ENCODE results near the gene NOMO2. TPM values are rescaled to one million over a fixed set of nuclear protein-coding genes. Genes with fewer than 3 reads are reported as not detected.
A peak's percentile ranks its signal among the peaks of the same experiment; 100 is the strongest.
"Not testable (repeated sequence)": the region's sequence is repeated elsewhere in the genome, so short reads cannot be mapped to it uniquely, and the experiment has no call there.

The NOMO2 gene
- total RNA-seq, 4 donors from 2014 or later = 49.1 to 80.9 (median 61.2) TPM

DNA sequence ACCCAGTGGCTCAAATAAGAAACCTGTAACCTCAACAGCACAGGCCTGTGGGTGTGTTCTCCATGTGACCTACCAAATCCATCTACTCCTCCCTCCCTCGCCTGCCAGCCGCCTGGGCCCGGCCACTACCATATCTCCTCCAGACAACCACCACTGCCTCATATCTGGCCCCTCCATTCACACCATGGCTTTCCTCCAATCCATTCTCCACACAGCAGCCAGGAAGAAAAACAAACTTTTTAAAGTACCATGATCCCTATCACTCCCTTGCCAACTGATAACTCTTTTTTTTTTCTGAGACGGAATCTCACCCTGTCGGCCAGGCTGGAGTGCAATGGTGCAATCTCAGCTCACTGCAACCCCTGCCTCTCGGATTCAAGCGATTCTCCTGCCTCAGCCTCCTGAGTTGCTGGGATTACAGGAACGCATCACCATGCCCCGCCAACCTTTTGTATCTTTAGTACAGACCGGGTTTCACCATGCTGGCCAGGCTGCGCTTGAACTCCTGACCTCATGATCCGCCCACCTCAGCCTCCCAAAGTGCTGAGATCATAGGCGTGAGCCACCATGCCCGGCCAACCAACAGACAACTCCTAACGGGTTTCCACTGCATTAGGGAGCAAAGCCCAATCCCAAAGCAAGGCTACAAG, 26.3 kb downstream of the NOMO2 start:
- ATAC-seq (ENCODE audit: low FRiP score); DNase-seq (ENCODE audit: low spot score): not testable (repeated sequence)

DNA sequence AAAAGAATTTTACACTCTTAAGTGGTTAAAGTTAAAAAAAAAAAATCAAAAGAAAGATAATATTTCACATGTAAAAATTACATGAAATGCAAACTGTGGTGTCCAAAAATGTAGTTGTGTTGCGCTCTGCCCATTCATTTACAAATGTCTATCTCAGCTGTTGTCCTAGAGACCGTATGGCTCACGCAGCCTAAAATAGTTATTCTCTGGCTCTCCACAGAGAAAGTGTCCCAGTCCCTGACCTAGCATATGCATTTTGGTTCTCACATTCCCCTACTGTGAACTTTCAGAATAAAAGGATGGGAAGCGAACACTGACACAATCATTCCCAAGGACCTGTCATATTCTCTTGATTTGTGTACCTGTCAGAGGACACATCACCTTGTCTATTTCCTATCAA, 27.6 kb downstream of the NOMO2 start:
- ATAC-seq (ENCODE audit: low FRiP score); DNase-seq (ENCODE audit: low spot score): not testable (repeated sequence)

GRCh38 chr16:18531323-18531722, 30.6 kb downstream of the NOMO2 start:
- not testable (repeated sequence) for ATAC-seq (ENCODE audit: low FRiP score); DNase-seq (ENCODE audit: low spot score)

DNA sequence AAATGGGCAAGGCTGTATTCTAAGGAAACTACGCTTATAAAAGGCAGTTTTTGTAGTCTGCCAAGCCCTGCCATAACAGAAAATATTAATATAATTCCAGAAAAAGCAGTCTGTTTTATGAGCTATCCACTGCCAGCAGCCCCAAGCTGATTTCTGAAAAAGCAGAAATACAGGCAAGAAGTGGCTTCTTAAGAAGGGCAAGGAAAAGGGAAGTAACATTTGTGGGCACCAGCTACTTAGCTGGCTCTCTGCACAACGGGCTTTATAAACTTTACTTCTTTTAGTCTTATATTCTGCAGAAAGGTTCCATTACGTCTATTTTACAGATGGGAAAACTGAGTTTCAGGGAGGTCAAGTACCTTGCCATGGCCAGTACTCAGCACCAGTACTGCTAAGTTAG, 31.6 kb downstream of the NOMO2 start:
- DNase-seq (ENCODE audit: low spot score); ATAC-seq (ENCODE audit: low FRiP score): not testable (repeated sequence)

DNA sequence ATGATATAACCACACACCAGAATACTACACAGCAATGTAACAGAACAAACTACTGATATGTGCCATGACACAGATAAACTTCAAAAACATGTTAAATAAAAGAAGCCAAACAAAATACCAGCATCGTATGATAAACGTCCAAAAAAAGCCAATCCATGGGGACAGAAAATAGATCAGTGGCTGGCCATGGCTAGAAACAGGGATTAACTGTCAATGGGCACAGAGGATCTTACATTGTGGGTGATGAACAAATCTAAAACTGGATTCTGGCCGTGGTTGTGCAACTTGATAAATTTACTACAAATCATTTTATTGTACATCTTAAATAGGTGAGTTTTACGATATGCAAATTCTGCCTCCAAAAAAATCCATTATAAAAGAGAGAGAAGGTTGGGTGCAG, 35.4 kb downstream of the NOMO2 start:
- not testable (repeated sequence) for ATAC-seq (ENCODE audit: low FRiP score); DNase-seq (ENCODE audit: low spot score)

DNA sequence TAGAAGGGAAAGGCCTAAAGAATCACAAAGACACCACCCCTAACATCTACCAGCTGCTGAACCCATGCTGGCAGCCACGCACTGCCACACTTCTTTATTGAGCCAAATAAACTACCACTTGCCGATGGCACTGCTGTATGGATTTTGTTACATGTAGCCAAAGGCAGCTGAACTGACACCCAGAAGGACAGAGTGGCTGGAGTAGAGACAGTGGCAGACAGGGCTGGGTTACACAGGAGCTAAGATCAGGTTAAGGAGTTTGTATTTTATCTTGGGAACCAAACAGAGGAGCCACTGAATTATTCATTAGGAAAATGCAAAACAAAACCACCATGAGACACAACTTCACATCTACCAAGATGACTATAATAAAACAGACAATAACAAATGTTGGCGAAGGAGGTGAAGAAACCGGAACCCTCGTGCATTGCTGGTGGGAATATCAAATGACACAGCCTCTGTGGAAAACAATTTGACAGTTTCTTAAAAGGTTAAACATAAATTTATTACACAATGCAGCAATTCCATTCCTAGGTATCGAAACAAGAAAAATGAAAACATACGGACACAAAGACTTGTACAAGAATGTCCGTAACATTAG, 35.9 kb downstream of the NOMO2 start:
- DNase-seq (ENCODE audit: low spot score); ATAC-seq (ENCODE audit: low FRiP score): not testable (repeated sequence)

DNA sequence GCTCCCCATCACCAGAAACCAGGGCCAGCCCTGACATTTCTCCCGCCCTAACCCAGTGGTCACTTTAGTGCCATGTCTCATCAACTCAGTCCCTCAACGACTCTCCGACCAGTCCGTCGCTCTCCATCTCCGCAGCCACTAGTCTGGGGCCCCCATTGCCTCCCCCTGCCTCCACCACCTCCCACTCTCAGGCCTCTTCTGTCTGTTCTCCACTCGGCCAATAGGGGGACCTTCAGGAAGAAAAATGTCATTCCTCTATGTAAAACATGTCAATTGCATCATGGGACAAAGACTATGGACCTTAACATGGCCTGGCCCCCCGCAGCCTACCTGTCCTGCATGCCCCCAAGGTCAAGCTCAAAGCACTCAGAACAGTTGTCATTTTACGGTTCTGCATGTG, 39.3 kb downstream of the NOMO2 start:
- not testable (repeated sequence) for ATAC-seq (ENCODE audit: low FRiP score); DNase-seq (ENCODE audit: low spot score)

DNA sequence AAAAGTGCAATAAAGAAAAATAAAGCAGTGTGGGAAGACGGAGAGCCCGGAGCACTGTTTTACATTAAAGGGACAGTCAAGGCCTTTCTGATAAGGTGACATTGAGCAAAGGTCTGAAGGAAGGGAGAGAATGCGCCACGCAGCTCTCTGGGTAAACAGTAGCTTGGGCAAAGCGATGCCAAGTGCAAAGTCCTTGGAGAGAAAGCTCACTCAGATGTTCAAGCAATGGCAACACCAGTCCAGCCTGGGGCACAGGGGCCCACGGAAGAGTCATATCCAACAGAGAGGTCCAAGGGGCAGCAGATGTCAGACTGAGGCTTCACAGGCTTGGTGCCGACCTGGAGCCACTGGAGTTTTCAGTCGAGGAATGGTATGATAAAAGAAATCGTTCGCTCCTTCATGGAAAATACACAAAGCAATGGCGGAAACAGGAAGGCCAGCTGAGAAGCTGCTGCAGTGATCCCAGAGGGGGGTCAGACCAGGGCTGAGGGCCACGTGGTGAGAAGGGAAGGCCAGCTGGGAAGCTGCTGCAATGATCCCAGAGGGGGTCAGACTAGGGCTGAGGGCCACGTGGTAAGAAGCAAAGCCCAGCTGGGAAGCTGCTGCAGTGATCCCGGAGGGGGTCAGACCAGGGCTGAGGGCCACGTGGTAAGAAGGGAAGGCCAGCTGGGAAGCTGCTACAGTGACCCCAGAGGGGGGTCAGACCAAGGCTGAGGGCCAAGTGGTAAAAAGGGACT, 40.3 kb downstream of the NOMO2 start:
- not testable (repeated sequence) for ATAC-seq (ENCODE audit: low FRiP score); DNase-seq (ENCODE audit: low spot score)

DNA sequence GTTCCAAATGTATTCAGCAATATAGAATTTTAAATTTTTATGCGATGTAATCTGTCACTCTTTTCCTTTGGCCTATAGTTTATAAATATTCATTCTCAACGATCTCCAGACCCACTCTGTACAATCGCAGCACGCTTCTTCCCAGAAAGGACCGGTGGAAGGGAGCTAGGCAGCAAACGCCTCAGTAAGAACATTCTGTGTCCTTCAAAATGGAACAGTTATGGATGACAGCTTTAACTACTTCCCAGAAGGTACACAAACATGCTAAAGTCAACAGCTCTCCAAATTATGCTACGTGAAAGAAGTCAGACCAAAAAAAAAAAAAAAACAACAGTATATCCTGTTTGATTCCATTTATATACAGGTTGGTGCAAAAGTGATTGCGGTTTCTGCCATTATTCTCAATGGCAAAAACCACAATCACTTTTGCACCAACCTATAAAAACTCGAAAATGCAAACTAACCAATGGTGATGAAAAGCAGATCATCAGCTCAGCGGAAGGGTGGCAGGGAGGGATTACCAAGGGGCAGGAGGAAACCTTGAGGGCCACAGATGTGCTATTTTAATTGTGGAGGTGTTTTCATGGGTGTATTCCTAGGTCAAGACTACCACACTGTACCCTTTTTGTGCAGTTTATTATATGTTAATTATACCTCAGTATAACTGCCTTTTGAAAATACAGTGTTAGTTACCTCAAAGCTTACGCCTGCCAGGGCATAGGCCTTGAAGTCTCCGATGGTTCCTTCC, 43.2 kb downstream of the NOMO2 start:
- not testable (repeated sequence) for ATAC-seq (ENCODE audit: low FRiP score); DNase-seq (ENCODE audit: low spot score)

DNA sequence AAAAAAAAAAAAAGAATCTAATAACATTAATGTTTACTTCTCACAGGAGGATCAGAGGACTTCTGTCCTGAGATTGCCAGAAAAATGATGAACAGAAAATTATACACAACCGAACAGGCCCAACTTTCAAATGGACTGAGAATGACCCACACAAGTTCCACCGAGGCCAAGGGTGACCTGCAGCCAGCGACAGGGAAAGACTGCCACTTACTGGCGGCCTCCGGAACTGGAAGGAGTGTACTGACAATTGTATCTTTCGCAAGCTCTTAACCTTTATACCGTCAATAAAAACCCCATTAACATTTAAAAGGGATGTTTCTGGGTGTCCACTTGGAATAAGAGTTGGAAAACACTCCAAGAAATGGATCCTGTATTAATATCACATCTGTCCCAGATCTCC, 63.5 kb downstream of the NOMO2 start:
- not testable (repeated sequence) for ATAC-seq (ENCODE audit: low FRiP score); DNase-seq (ENCODE audit: low spot score)

DNA sequence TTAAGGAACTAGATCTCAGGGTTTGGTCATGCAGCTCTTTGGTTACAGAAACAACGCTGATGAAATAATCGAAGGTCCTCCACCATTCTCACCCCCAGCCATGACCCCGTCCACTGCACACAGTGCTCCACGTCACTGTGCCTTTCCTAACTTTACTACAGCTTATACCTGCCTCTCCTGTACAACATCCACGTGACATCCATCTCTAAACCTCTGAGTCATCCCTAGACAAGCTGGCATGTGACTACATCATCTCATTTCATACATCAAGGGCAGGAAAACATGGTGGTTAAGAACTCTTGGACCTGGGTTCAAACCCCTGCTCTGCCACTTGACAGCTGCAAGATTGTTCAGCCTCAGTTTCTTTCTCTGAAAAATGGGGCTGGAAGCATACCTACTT, 64.9 kb downstream of the NOMO2 start:
- not testable (repeated sequence) for DNase-seq (ENCODE audit: low spot score); ATAC-seq (ENCODE audit: low FRiP score)

GRCh38 chr16:18492118-18492897, 69.6 kb downstream of the NOMO2 start:
- DNase-seq (ENCODE audit: low spot score); ATAC-seq (ENCODE audit: low FRiP score): not testable (repeated sequence)

GRCh38 chr16:18436025-18436424, 125.9 kb downstream of the NOMO2 start:
- DNase-seq (ENCODE audit: low spot score); ATAC-seq (ENCODE audit: low FRiP score): not testable (repeated sequence)

GRCh38 chr16:18415827-18416226, 146.1 kb downstream of the NOMO2 start:
- ATAC-seq (ENCODE audit: low FRiP score) = peak; percentile 63

GRCh38 chr16:18409532-18410293, 152.2 kb downstream of the NOMO2 start:
- ATAC-seq (ENCODE audit: low FRiP score); DNase-seq (ENCODE audit: low spot score): not testable (repeated sequence)

More at GRCh38 chr16:18415827-18416226, 146.1 kb downstream of the NOMO2 start:
- DNase-seq (ENCODE audit: low spot score) = not testable (repeated sequence)

DNA sequence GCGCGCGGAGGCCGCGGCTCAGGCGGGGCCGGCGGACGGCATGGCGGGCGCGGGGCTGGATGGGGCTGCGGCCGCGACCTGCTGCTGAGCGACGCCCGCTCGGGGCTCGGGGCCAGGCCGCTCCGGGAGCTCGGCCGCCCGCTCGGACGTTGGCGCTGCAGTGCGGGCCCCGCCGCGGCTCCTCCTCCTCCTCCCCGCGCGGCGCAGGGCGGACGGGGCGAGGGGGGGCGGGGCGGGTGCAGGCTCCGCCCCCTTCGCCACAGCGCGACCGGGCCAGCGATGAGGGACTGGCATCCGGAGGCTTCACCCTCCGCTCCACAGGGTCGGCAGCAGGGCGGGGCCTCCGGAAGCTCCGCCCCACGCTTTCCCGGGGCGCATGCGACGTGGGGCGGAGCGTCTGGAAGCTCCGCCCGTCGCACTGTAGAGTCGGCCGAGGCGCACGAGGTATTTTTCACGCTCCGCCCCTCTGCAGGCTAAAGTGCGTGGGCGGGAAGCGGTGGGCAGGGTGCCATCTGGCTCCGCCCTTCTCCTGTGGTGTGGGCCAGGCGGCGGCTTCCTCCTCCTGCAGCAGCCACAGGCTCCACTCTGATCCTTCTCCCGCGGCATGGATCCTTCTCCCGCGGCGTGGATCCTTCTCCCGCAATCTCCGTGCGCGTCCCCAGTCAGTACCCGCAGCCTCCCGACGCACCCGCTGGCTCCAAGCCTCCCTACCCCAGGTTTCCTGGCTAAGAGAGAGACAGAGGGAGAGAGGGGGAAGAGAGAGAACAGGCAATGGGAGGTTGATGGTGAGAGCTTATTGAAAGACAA, 159.8 kb downstream of the NOMO2 start:
- DNase-seq (ENCODE audit: low spot score) = not testable (repeated sequence)
- ATAC-seq (ENCODE audit: low FRiP score) = peak; percentile 64

DNA sequence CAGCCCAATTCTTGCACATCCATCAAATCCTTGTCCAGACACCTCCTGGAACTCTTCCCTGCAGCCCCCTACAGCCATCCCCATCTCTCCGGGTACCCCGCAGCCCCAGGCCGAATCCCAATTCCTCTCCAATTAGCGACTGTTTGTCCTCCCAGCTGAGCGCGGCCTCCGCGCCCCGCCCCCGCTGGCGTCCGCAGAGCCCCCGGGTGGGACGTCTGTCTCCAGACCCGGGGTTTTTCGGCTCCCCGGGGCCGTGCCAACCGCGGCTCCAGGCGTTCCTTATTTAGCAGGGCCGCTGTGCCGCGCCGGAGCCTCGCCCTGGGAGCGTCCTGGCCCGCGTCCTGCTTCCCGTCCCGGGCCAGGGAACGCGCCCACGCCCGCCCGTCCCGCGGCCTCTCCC, 160.7 kb downstream of the NOMO2 start:
- ATAC-seq (ENCODE audit: low FRiP score); DNase-seq (ENCODE audit: low spot score): not testable (repeated sequence)
